Measurements from ENCODE around the gene MC4R.
A peak's percentile ranks its signal among the peaks of the same experiment; 100 is the strongest.

The MC4R gene

GRCh38 chr18:60358516-60358915 is 14.1 kb downstream of the MC4R start:
- Mint-ChIP-seq H3K36me3 (no peaks in the 10 kb centered on the region), H3K9me3 (no peaks in the 10 kb centered on the region)

GRCh38 chr18:60350941-60351340 is 21.6 kb downstream of the MC4R start:
- Mint-ChIP-seq H3K27ac (no peak overlapping the region), H3K36me3 (no peaks in the 10 kb centered on the region), H3K4me3 (no peak overlapping the region), H3K4me1 (no peaks in the 10 kb centered on the region), H3K27me3 (no peaks in the 10 kb centered on the region), H3K9me3 (peaks cover 4% of the 10 kb centered on the region)
- no peak for ATAC-seq

More at GRCh38 chr18:60358516-60358915, 14.1 kb downstream of the MC4R start:
- H3K27me3 Mint-ChIP-seq, result no peaks in the 10 kb centered on the region
- ATAC-seq, result peak; percentile 16
- no peaks in the 10 kb centered on the region for H3K4me1 Mint-ChIP-seq
- no peak overlapping the region for H3K27ac Mint-ChIP-seq
- H3K4me3 Mint-ChIP-seq, result no peak overlapping the region

GRCh38 chr18:60350150-60350549 is 22.4 kb downstream of the MC4R start:
- H3K4me3 Mint-ChIP-seq, result no peak overlapping the region
- ATAC-seq, result no peak
- H3K36me3 Mint-ChIP-seq, result no peaks in the 10 kb centered on the region
- H3K27me3 Mint-ChIP-seq, result no peaks in the 10 kb centered on the region
- H3K27ac Mint-ChIP-seq, result no peak overlapping the region
- peaks cover 4% of the 10 kb centered on the region for H3K9me3 Mint-ChIP-seq
- no peaks in the 10 kb centered on the region for H3K4me1 Mint-ChIP-seq

- no peak for ATAC-seq
- Mint-ChIP-seq H3K27me3 (no peaks in the 10 kb centered on the region), H3K27ac (no peak overlapping the region), H3K36me3 (no peaks in the 10 kb centered on the region), H3K4me3 (no peak overlapping the region), H3K4me1 (no peaks in the 10 kb centered on the region), H3K9me3 (peaks cover 4% of the 10 kb centered on the region)
Measured at GRCh38 chr18:60347526-60348045, 25.0 kb downstream of the MC4R start.

GRCh38 chr18:60339018-60339417 is 33.6 kb downstream of the MC4R start:
- no peaks in the 10 kb centered on the region for H3K4me1 Mint-ChIP-seq
- H3K27ac Mint-ChIP-seq, result no peak overlapping the region
- no peaks in the 10 kb centered on the region for H3K36me3 Mint-ChIP-seq
- no peak overlapping the region for H3K4me3 Mint-ChIP-seq
- H3K27me3 Mint-ChIP-seq, result no peaks in the 10 kb centered on the region
- no peak for ATAC-seq
- peaks cover 4% of the 10 kb centered on the region for H3K9me3 Mint-ChIP-seq

- Mint-ChIP-seq H3K27me3 (no peaks in the 10 kb centered on the region), H3K27ac (no peak overlapping the region), H3K9me3 (peaks cover 4% of the 10 kb centered on the region), H3K4me1 (no peaks in the 10 kb centered on the region), H3K4me3 (no peak overlapping the region), H3K36me3 (no peaks in the 10 kb centered on the region)
- ATAC-seq, result no peak
Measured at GRCh38 chr18:60331890-60332289, 40.7 kb downstream of the MC4R start.

GRCh38 chr18:60329131-60329530 is 43.4 kb downstream of the MC4R start:
- Mint-ChIP-seq H3K36me3 (no peaks in the 10 kb centered on the region), H3K4me1 (no peaks in the 10 kb centered on the region), H3K9me3 (no peaks in the 10 kb centered on the region), H3K27ac (no peak overlapping the region), H3K27me3 (no peaks in the 10 kb centered on the region), H3K4me3 (no peak overlapping the region)
- ATAC-seq, result no peak

GRCh38 chr18:60327880-60328279 is 44.7 kb downstream of the MC4R start:
- H3K27ac Mint-ChIP-seq, result no peak overlapping the region
- ATAC-seq, result no peak
- no peak overlapping the region for H3K4me3 Mint-ChIP-seq
- no peaks in the 10 kb centered on the region for H3K27me3 Mint-ChIP-seq
- H3K4me1 Mint-ChIP-seq, result no peaks in the 10 kb centered on the region
- H3K36me3 Mint-ChIP-seq, result no peaks in the 10 kb centered on the region
- H3K9me3 Mint-ChIP-seq, result no peaks in the 10 kb centered on the region

- no peak overlapping the region for H3K4me3 Mint-ChIP-seq
- H3K36me3 Mint-ChIP-seq, result no peaks in the 10 kb centered on the region
- no peak for ATAC-seq
- H3K27me3 Mint-ChIP-seq, result no peaks in the 10 kb centered on the region
- H3K27ac Mint-ChIP-seq, result no peak overlapping the region
- H3K4me1 Mint-ChIP-seq, result no peaks in the 10 kb centered on the region
- peaks cover 3% of the 10 kb centered on the region for H3K9me3 Mint-ChIP-seq
Measured at GRCh38 chr18:60322591-60322990, 50.0 kb downstream of the MC4R start.

Measured in stimulated activated memory B cell treated with anti-CD40 and anti-IgM and Interleukin-4, amounts not matched to agents 10 μg/mL and 1 μg/mL and 100 μg/mL, for 72 hours (primary cell).